A673 (cell line): ENCODE results near the gene SPATC1L. TPM values are rescaled to one million over a fixed set of nuclear protein-coding genes. Genes with fewer than 3 reads are reported as not detected.

Source experiments
- BruUV-seq: library from RNA; stranded (reverse); fragments of 400-500 nt; replicated peaks from 2 replicates; lab custom pipeline; 2021; lab: Mats Ljungman, UMichigan
- CTCF ChIA-PET: fragments of 300-600 bp; sonication (Branson Sonifier 250); formaldehyde crosslinking; loops from one replicate; lab custom pipeline; 2022; ENCODE audit warnings: antibody characterized with exemption; lab: Charles Lee
- POLR2A ChIA-PET: fragments of 300-600 bp; sonication (Branson Sonifier 250); formaldehyde crosslinking; loops from one replicate; lab custom pipeline; 2022; ENCODE audit warnings: antibody characterized with exemption; ENCODE audit not compliant: low non-redundant PET; lab: Charles Lee
- DNase-seq: peaks from one replicate; pipeline ENCODE4 v3.0.0-alpha.2; 2015; ENCODE audit warnings: low spot score
- H3K27ac ChIP-seq: fragments of 200-600 bp; sonication (generic); 2 replicates; pipeline ENCODE4 v1.5.1; 2016; ENCODE audit warnings: mixed run types, low read depth, mild to moderate bottlenecking, mixed read lengths, antibody characterized with exemption, low read length; ENCODE audit not compliant: poor library complexity, severe bottlenecking
- H3K27me3 ChIP-seq: fragments of 200-600 bp; sonication (generic); replicated peaks from 2 replicates; pipeline ENCODE4 v1.6.1; 2017; ENCODE audit warnings: mixed run types, low read depth, mild to moderate bottlenecking, mixed read lengths, antibody characterized with exemption, low read length; ENCODE audit not compliant: insufficient read depth, poor library complexity
- H3K36me3 ChIP-seq: fragments of 200-600 bp; sonication (generic); 2 replicates; pipeline ENCODE4 v1.6.1; 2016; ENCODE audit warnings: mixed run types, mild to moderate bottlenecking, mixed read lengths, antibody characterized with exemption, low read length; ENCODE audit not compliant: insufficient read depth, poor library complexity, severe bottlenecking
- H3K4me1 ChIP-seq: fragments of 200-600 bp; sonication (generic); 2 replicates; pipeline ENCODE4 v1.6.1; 2017; ENCODE audit warnings: mixed run types, mild to moderate bottlenecking, mixed read lengths, antibody characterized with exemption, low read length; ENCODE audit not compliant: insufficient read depth, poor library complexity, severe bottlenecking
- H3K4me3 ChIP-seq: fragments of 200-600 bp; sonication (generic); 2 replicates; pipeline ENCODE4 v1.5.1; 2016; ENCODE audit warnings: low read depth, mixed run types, mild to moderate bottlenecking, mixed read lengths, low read length; ENCODE audit not compliant: poor library complexity, severe bottlenecking
- H3K9me3 ChIP-seq: fragments of 200-600 bp; sonication (generic); 2 replicates; pipeline ENCODE4 v1.6.1; 2016; ENCODE audit warnings: mixed run types, low read depth, mild to moderate bottlenecking, mixed read lengths, antibody characterized with exemption, low read length; ENCODE audit not compliant: poor library complexity, severe bottlenecking
- CTCF ChIP-seq: fragments of 300-800, 200-600 bp; sonication (generic); conservative IDR thresholded peaks from 2 replicates; pipeline ENCODE4 v1.5.1; 2017; ENCODE audit warnings: low read depth, mild to moderate bottlenecking, antibody characterized with exemption, low read length, moderate library complexity, mixed read lengths
- EZH2 ChIP-seq: fragments of 200-600 bp; sonication (generic); IDR thresholded peaks from 2 replicates; pipeline ENCODE4 v1.6.1; 2017; ENCODE audit warnings: borderline replicate concordance, low read depth, mild to moderate bottlenecking, mixed read lengths, antibody characterized with exemption, low read length; ENCODE audit not compliant: poor library complexity, severe bottlenecking
- intact Hi-C: fragments of 100-400 bp; cut with micrococcal nuclease; formaldehyde crosslinking; loops from one replicate; pipeline ENCODE4 v1.10.0; 2022; ENCODE audit not compliant: unreplicated experiment
- total RNA-seq: library from RNA; stranded (reverse); gene quantifications from 2 replicates; pipeline ENCODE4 v1.2.3, GENCODE V29; 2021

SPATC1L gene
- total RNA-seq, 1 experiment from 2014 or later, result 30.9 TPM

- Histone ChIP-seq H3K27me3 (no peaks in the 10 kb centered on the region), H3K4me1 (no peaks in the 10 kb centered on the region), H3K27ac (no peak overlapping the region), H3K4me3 (no peak overlapping the region), H3K36me3 (peaks cover 58% of the 10 kb centered on the region), H3K9me3 (no peaks in the 10 kb centered on the region)
- TF ChIP-seq CTCF (no peak), EZH2 (no peak)
- intact Hi-C loops, result no loop called here
- ChIA-PET CTCF (no interaction called here), POLR2A (no interaction called here)
- no TSS peak for BruUV-seq
- no peak for DNase-seq
Measured at GRCh38 chr21:46216132-46216747, 32.0 kb upstream of the SPATC1L start.

GRCh38 chr21:46215436-46216131 lies 31.3 kb upstream of the SPATC1L start:
- Histone ChIP-seq H3K36me3 (peaks cover 55% of the 10 kb centered on the region), H3K27ac (no peak overlapping the region), H3K4me1 (no peaks in the 10 kb centered on the region), H3K9me3 (no peaks in the 10 kb centered on the region), H3K27me3 (no peaks in the 10 kb centered on the region), H3K4me3 (no peak overlapping the region)
- no peak for TF ChIP-seq EZH2
- TF ChIP-seq CTCF, result no peak
- CTCF ChIA-PET, result interaction anchor here (0.6 kb wide), 1 partner anchor 1269 kb away, joined by 4 read pairs; no protein-coding TSS in a partner anchor
- intact Hi-C loops, result no loop called here
- no TSS peak for BruUV-seq
- POLR2A ChIA-PET, result no interaction called here
- no peak for DNase-seq

- DNase-seq, result no peak
- intact Hi-C loops, result no loop called here
- TF ChIP-seq EZH2 (no peak), CTCF (no peak)
- no TSS peak for BruUV-seq
- no peak overlapping the region for H3K27ac ChIP-seq
- H3K9me3 ChIP-seq, result no peaks in the 10 kb centered on the region
- ChIA-PET POLR2A (no interaction called here), CTCF (no interaction called here)
- H3K27me3 ChIP-seq, result no peaks in the 10 kb centered on the region
- peaks cover 51% of the 10 kb centered on the region for H3K36me3 ChIP-seq
- no peaks in the 10 kb centered on the region for H3K4me1 ChIP-seq
- no peak overlapping the region for H3K4me3 ChIP-seq
Measured at GRCh38 chr21:46214478-46215340, 30.4 kb upstream of the SPATC1L start.
